Measurements from ENCODE around the gene NAALAD2.

GRCh38 chr11:90234977-90235376 lies 100.5 kb downstream of the NAALAD2 start:
- TF ChIP-seq EZH2 (IDR thresholded peaks at IDR 0.05; ENCODE audit: insufficient read depth, low read length) (no peak), CTCF (IDR thresholded peaks at IDR 0.05; ENCODE audit: insufficient read depth, low read depth, low read length) (no peak)

Data from astrocyte (in vitro differentiated cells and primary cell).